GM23248 (cell line): ENCODE measurements around the gene EDC3. TPM values are rescaled to one million over a fixed set of nuclear protein-coding genes. Genes with fewer than 3 reads are reported as not detected.

ENCODE experiments used
- DNase-seq: peaks from one replicate; pipeline ENCODE4 v3.0.0-alpha.2; 2015
- H2AFZ ChIP-seq: fragments of 200-600 bp; sonication (generic); 2 replicates; pipeline ENCODE4 v1.6.1; 2016; ENCODE audit warnings: antibody characterized with exemption
- H3F3A ChIP-seq: fragments of 200-600 bp; sonication (generic); 2 replicates; pipeline ENCODE4 v1.6.1; 2016; ENCODE audit warnings: mild to moderate bottlenecking, antibody characterized with exemption, mixed run types; ENCODE audit not compliant: insufficient read depth
- H3K27ac ChIP-seq: fragments of 200-600 bp; sonication (generic); 2 replicates; pipeline ENCODE4 v1.5.1; 2016; ENCODE audit warnings: mild to moderate bottlenecking
- H3K27me3 ChIP-seq: fragments of 200-600 bp; sonication (generic); replicated peaks from 2 replicates; pipeline ENCODE4 v1.6.1; 2016; ENCODE audit warnings: mild to moderate bottlenecking; ENCODE audit not compliant: insufficient read depth
- H3K36me3 ChIP-seq: fragments of 200-600 bp; sonication (generic); 2 replicates; pipeline ENCODE4 v1.6.1; 2016; ENCODE audit warnings: low read depth, mild to moderate bottlenecking
- H3K4me1 ChIP-seq: fragments of 200-600 bp; sonication (generic); 2 replicates; pipeline ENCODE4 v1.6.1; 2016; ENCODE audit warnings: mild to moderate bottlenecking; ENCODE audit not compliant: insufficient read depth
- H3K4me2 ChIP-seq: fragments of 200-600 bp; sonication (generic); one replicate; pipeline ENCODE4 v1.6.1; 2016; ENCODE audit warnings: mild to moderate bottlenecking; ENCODE audit not compliant: unreplicated experiment
- H3K4me3 ChIP-seq: fragments of 200-600 bp; sonication (generic); 2 replicates; pipeline ENCODE4 v1.5.1; 2016; ENCODE audit warnings: mild to moderate bottlenecking
- H3K79me2 ChIP-seq: fragments of 200-600 bp; sonication (generic); 2 replicates; pipeline ENCODE4 v1.6.1; 2016; ENCODE audit warnings: mild to moderate bottlenecking; ENCODE audit not compliant: insufficient read depth
- H3K9ac ChIP-seq: fragments of 200-600 bp; sonication (generic); 2 replicates; pipeline ENCODE4 v1.6.1; 2016; ENCODE audit warnings: mild to moderate bottlenecking
- H3K9me2 ChIP-seq: fragments of 200-600 bp; sonication (generic); 2 replicates; pipeline ENCODE4 v1.6.1; 2016; ENCODE audit warnings: mixed run types, mild to moderate bottlenecking, moderate library complexity; ENCODE audit not compliant: insufficient read depth
- H3K9me3 ChIP-seq: fragments of 200-600 bp; sonication (generic); one replicate; pipeline ENCODE4 v1.6.1; 2017; ENCODE audit warnings: low read depth
- H4K20me1 ChIP-seq: fragments of 200-600 bp; sonication (generic); 2 replicates; pipeline ENCODE4 v1.6.0; 2016; ENCODE audit not compliant: insufficient read depth
- EZH2 ChIP-seq: fragments of 200-600 bp; sonication (generic); IDR thresholded peaks from 2 replicates; pipeline ENCODE4 v1.6.1; 2018; ENCODE audit warnings: antibody characterized with exemption, mild to moderate bottlenecking; ENCODE audit not compliant: insufficient read depth, poor library complexity, severe bottlenecking
- EZH2phosphoT487 ChIP-seq: fragments of 200-600 bp; sonication (generic); IDR thresholded peaks from 2 replicates; pipeline ENCODE4 v1.6.1; 2018; ENCODE audit warnings: antibody characterized with exemption, moderate library complexity, mild to moderate bottlenecking, low read depth; ENCODE audit not compliant: insufficient read depth
- WGBS, 2 experiments: methylation state at CpG; one replicate each; pipeline ENCODE4 v1.1.6; 2015 to 2017; ENCODE audit warnings: low lambda C conversion rate in 2 of 2, low coverage in 1 of 2; ENCODE audit errors: missing lambda C conversion rate in 2 of 2; 5-methylcytosine and 5-hydroxymethylcytosine counted together
- in situ Hi-C: fragments of 300-500 bp; cut with MboI; formaldehyde crosslinking; loops from 2 replicates; pipeline ENCODE4 v1.15.0; 2020
- polyA plus RNA-seq: library from polyadenylated mRNA; unstranded; fragments of >200 nt; fragmentation: Nextera tagmentation; extraction: Ambion mirVana; gene quantifications from 2 replicates; pipeline ENCODE4 v1.2.1, GENCODE V29; 2016
- total RNA-seq: library from RNA; depleted of rRNA; stranded (reverse); fragments of >200 nt; shearing (Covaris generic); gene quantifications from 2 replicates; pipeline ENCODE4 v1.2.3, GENCODE V29; 2014

Gene EDC3
- total and polyA plus RNA-seq, 2 experiments from 2014 or later: 13.9 to 21.8 TPM

GRCh38 chr15:74641151-74641550 lies 54.7 kb downstream of the EDC3 start:
- Histone ChIP-seq H3K79me2 (peaks cover 59% of the 10 kb centered on the region), H4K20me1 (0 out of 2 replicates have a peak, but pooled peaks cover 8% of the 10 kb centered on the region), H2AFZ (no peak overlapping the region), H3F3A (no peaks in the 10 kb centered on the region), H3K27ac (no peak overlapping the region), H3K27me3 (no peaks in the 10 kb centered on the region), H3K36me3 (0 out of 2 replicates have a peak, but pooled peaks cover 4% of the 10 kb centered on the region), H3K4me3 (no peak overlapping the region), H3K9me2 (no peaks in the 10 kb centered on the region), H3K9ac (no peak overlapping the region), H3K4me2 (no peak overlapping the region), H3K9me3 (no peaks in the 10 kb centered on the region), H3K4me1 (peaks cover 10% of the 10 kb centered on the region)
- WGBS, 2 experiments: 54 to 61% methylated on average over 1 of the region's 1 CpG
- in situ Hi-C loops: no loop called here
- DNase-seq: no peak
- TF ChIP-seq EZH2phosphoT487: no peak
- no peak for TF ChIP-seq EZH2

GRCh38 chr15:74636984-74637383 lies 58.8 kb downstream of the EDC3 start:
- in situ Hi-C loops: no loop called here
- H3K9me2 ChIP-seq: no peaks in the 10 kb centered on the region
- H3K27me3 ChIP-seq: no peaks in the 10 kb centered on the region
- DNase-seq: no peak
- 94 to 95% methylated on average over 1 of the region's 1 CpG for WGBS, 2 experiments
- H3K9ac ChIP-seq: no peak overlapping the region
- peaks cover 31% of the 10 kb centered on the region for H3K79me2 ChIP-seq
- H3K4me1 ChIP-seq: no peaks in the 10 kb centered on the region
- H3K27ac ChIP-seq: no peak overlapping the region
- no peaks in the 10 kb centered on the region for H3F3A ChIP-seq
- H3K36me3 ChIP-seq: peaks cover 9% of the 10 kb centered on the region; the same call in 1 of the 2 replicates
- H4K20me1 ChIP-seq: 0 out of 2 replicates have a peak, but pooled peaks cover 2% of the 10 kb centered on the region
- H3K4me2 ChIP-seq: no peak overlapping the region
- no peak overlapping the region for H2AFZ ChIP-seq
- H3K4me3 ChIP-seq: no peak overlapping the region
- TF ChIP-seq EZH2: no peak
- TF ChIP-seq EZH2phosphoT487: no peak
- no peaks in the 10 kb centered on the region for H3K9me3 ChIP-seq

- Histone ChIP-seq H3K27me3 (no peaks in the 10 kb centered on the region), H3K9me2 (no peaks in the 10 kb centered on the region), H3F3A (peaks cover 9% of the 10 kb centered on the region; the same call in 1 of the 2 replicates), H3K9ac (no peak overlapping the region), H3K27ac (no peak overlapping the region), H3K36me3 (peaks cover 9% of the 10 kb centered on the region; the same call in 1 of the 2 replicates), H3K79me2 (peaks cover 14% of the 10 kb centered on the region; the same call in 1 of the 2 replicates), H3K4me3 (no peak overlapping the region), H3K9me3 (no peaks in the 10 kb centered on the region), H3K4me2 (no peak overlapping the region), H4K20me1 (no peaks in the 10 kb centered on the region), H3K4me1 (no peaks in the 10 kb centered on the region), H2AFZ (no peak overlapping the region)
- in situ Hi-C loops: no loop called here
- 10 to 12% methylated on average over 5 of the region's 5 CpGs for WGBS, 2 experiments
- peak; percentile 71 for DNase-seq
- TF ChIP-seq EZH2 (no peak), EZH2phosphoT487 (no peak)
Observed at GRCh38 chr15:74635228-74635627, 60.6 kb downstream of the EDC3 start.

- peaks cover 10% of the 10 kb centered on the region; the same call in 1 of the 2 replicates for H3K36me3 ChIP-seq
- H3K79me2 ChIP-seq: peaks cover 5% of the 10 kb centered on the region; the same call in 1 of the 2 replicates
- no peaks in the 10 kb centered on the region for H3K9me2 ChIP-seq
- DNase-seq: no peak
- H3K27me3 ChIP-seq: no peaks in the 10 kb centered on the region
- no peak overlapping the region for H2AFZ ChIP-seq
- H3K4me1 ChIP-seq: no peaks in the 10 kb centered on the region
- H4K20me1 ChIP-seq: no peaks in the 10 kb centered on the region
- H3K9ac ChIP-seq: no peak overlapping the region
- WGBS, 2 experiments: 68 to 97% methylated on average over 2 of the region's 2 CpGs
- no peak overlapping the region for H3K27ac ChIP-seq
- no peak overlapping the region for H3K4me3 ChIP-seq
- H3K9me3 ChIP-seq: no peaks in the 10 kb centered on the region
- in situ Hi-C loops: loop anchor here (5.0 kb wide), 1 partner anchor 134 kb away; no protein-coding TSS in a partner anchor
- peaks cover 12% of the 10 kb centered on the region; the same call in 1 of the 2 replicates for H3F3A ChIP-seq
- TF ChIP-seq EZH2 (no peak), EZH2phosphoT487 (no peak)
- no peak overlapping the region for H3K4me2 ChIP-seq
Observed at GRCh38 chr15:74633781-74634180, 62.0 kb downstream of the EDC3 start.
